HG03460 (cell line): Measurements from ENCODE around the gene NR2F1-AS1.
"Not testable (repeated sequence)": the region's sequence is repeated elsewhere in the genome, so short reads cannot be mapped to it uniquely, and the experiment has no call there.

Source experiments
- ATAC-seq: cut with Tn5 transposase; IDR thresholded peaks from one replicate; pipeline ENCODE4 v1.9.1; 2021; ENCODE audit not compliant: unreplicated experiment

NR2F1-AS1 gene

GRCh38 chr5:93399675-93400074 lies 181.3 kb downstream of the NR2F1-AS1 start:
- ATAC-seq = no peak

GRCh38 chr5:93395971-93396379 lies 185.0 kb downstream of the NR2F1-AS1 start:
- ATAC-seq = no peak

GRCh38 chr5:93395010-93395409 lies 186.0 kb downstream of the NR2F1-AS1 start:
- ATAC-seq = no peak

GRCh38 chr5:93394301-93394700 lies 186.7 kb downstream of the NR2F1-AS1 start:
- ATAC-seq = no peak

- not testable (repeated sequence) for ATAC-seq
Measured at GRCh38 chr5:93391169-93391568, 189.8 kb downstream of the NR2F1-AS1 start.

- ATAC-seq = no peak
Measured at GRCh38 chr5:93385655-93386054, 195.4 kb downstream of the NR2F1-AS1 start.

GRCh38 chr5:93384995-93385394 lies 196.0 kb downstream of the NR2F1-AS1 start:
- no peak for ATAC-seq

GRCh38 chr5:93384026-93384425 lies 197.0 kb downstream of the NR2F1-AS1 start:
- ATAC-seq = no peak

GRCh38 chr5:93382188-93382825 lies 198.7 kb downstream of the NR2F1-AS1 start:
- no peak for ATAC-seq

GRCh38 chr5:93381057-93381456 lies 200.0 kb downstream of the NR2F1-AS1 start:
- ATAC-seq = no peak

- ATAC-seq = no peak
Measured at GRCh38 chr5:93378073-93378472, 202.9 kb downstream of the NR2F1-AS1 start.

- no peak for ATAC-seq
Measured at GRCh38 chr5:93371893-93372292, 209.1 kb downstream of the NR2F1-AS1 start.

- ATAC-seq = no peak
Measured at GRCh38 chr5:93364378-93364777, 216.6 kb downstream of the NR2F1-AS1 start.

GRCh38 chr5:93360436-93361088 lies 220.5 kb downstream of the NR2F1-AS1 start:
- ATAC-seq = no peak

GRCh38 chr5:93359960-93360305 lies 221.1 kb downstream of the NR2F1-AS1 start:
- no peak for ATAC-seq
